Stimulated activated CD8-positive, alpha-beta memory T cell treated with anti-CD3 and anti-CD28 coated beads, Interleukin-7, amount 100 ng/mL, for 1 hour (primary cell): ENCODE results near the gene FGR.
"Not testable (repeated sequence)": the region's sequence is repeated elsewhere in the genome, so short reads cannot be mapped to it uniquely, and the experiment has no call there.

Source experiments
- DNase-seq, 2 donors: peaks; one replicate each; pipeline ENCODE4 v3.0.0-alpha.2; 2020; ENCODE audit warnings: low read depth in 2 of 2

Gene FGR

GRCh38 chr1:27660300-27660835 is 25.4 kb upstream of the FGR start:
- DNase-seq: no peak

- DNase-seq: peak; percentile 68 to 72
Measured at GRCh38 chr1:27659497-27660299, 24.7 kb upstream of the FGR start.

- no peak for DNase-seq
Measured at GRCh38 chr1:27658951-27659496, 24.0 kb upstream of the FGR start.

GRCh38 chr1:27656157-27656893 is 21.3 kb upstream of the FGR start:
- DNase-seq: no peak

- no peak for DNase-seq
Measured at GRCh38 chr1:27655151-27655937, 20.4 kb upstream of the FGR start.

GRCh38 chr1:27652111-27652864 is 17.3 kb upstream of the FGR start:
- no peak for DNase-seq

GRCh38 chr1:27650539-27651175 is 15.7 kb upstream of the FGR start:
- no peak for DNase-seq

GRCh38 chr1:27650171-27650538 is 15.2 kb upstream of the FGR start:
- DNase-seq: no peak

- DNase-seq: no peak
Measured at GRCh38 chr1:27649306-27649635, 14.3 kb upstream of the FGR start.

GRCh38 chr1:27648602-27649305 is 13.8 kb upstream of the FGR start:
- no peak for DNase-seq

- no peak for DNase-seq
Measured at GRCh38 chr1:27647328-27647727, 12.3 kb upstream of the FGR start.

- DNase-seq: no peak
Measured at GRCh38 chr1:27646676-27647075, 11.7 kb upstream of the FGR start.

- DNase-seq: no peak
Measured at GRCh38 chr1:27645071-27645415, 10.1 kb upstream of the FGR start.

- no peak for DNase-seq
Measured at GRCh38 chr1:27644369-27645070, 9.5 kb upstream of the FGR start.

GRCh38 chr1:27643600-27644368 is 8.8 kb upstream of the FGR start:
- DNase-seq: peak in 1 of 2 donors; percentile 54

- not testable (repeated sequence) for DNase-seq
Measured at GRCh38 chr1:27640514-27640913, 5.5 kb upstream of the FGR start.

GRCh38 chr1:27638805-27639204 is 3.8 kb upstream of the FGR start:
- no peak for DNase-seq

GRCh38 chr1:27638047-27638734 is 3.2 kb upstream of the FGR start:
- DNase-seq: no peak
